Measurements from ENCODE around the gene CRYGD. TPM values are rescaled to one million over a fixed set of nuclear protein-coding genes. Genes with fewer than 3 reads are reported as not detected.
"Not testable (repeated sequence)": the region's sequence is repeated elsewhere in the genome, so short reads cannot be mapped to it uniquely, and the experiment has no call there.

Gene CRYGD
- not detected for polyA plus RNA-seq

DNA sequence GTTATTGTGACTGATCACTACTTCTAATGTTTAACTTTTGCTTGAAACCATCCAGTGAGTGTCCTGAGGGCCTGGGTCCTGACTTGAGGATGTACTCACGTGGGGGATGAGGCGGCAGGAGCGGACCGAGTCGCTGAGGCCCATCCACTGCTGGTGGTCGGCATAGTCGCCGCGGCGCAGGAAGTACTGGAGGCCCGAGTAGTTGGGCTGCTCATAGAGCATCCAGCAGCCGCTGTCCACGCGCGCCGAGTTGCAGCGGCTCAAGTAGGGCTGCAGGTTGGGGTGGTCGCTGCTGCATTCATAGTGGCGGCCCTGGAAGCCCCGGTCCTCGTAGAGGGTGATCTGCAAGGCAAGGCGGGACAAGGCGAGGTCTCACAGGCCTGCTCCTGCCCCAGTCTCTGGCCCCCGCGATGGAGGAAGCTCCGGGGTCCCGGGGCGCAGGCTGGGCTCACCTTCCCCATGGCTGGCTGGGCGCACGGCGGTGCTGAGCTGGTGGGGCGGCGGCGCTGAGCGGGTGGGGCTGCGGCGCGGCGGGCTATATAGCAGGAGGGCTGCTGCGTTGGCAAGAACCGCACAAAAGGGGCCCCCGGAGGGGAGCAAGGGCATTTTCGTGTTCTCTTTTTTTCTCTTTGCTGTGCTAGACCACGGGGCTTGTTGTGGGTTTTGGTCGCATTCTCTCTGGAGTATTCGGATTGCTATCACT, at the start of gene CRYGD:
Gene CRYGD (minus strand): TSS at position 512 of the 703 bp plus-strand sequence. CDS start 51 bp downstream, at position 461.
- not testable (repeated sequence) for H3K27ac ChIP-seq (ENCODE audit: low read depth in 2 of 2, low read length in 1 of 2); H3K4me3 ChIP-seq (ENCODE audit: low read depth in 1 of 2, low read length in 2 of 2); H3K27me3 ChIP-seq (ENCODE audit: control insufficient read depth in 1 of 2, insufficient read depth in 2 of 2, low read length in 2 of 2); H3K4me1 ChIP-seq (ENCODE audit: control insufficient read depth in 2 of 2, insufficient read depth in 2 of 2, low read length in 1 of 2); H3K36me3 ChIP-seq (ENCODE audit: control insufficient read depth in 2 of 2, insufficient read depth in 2 of 2, low read length in 1 of 2); H3K9me3 ChIP-seq (ENCODE audit: control insufficient read depth in 2 of 2, insufficient read depth in 1 of 2, low read depth in 1 of 2, low read length in 1 of 2)
- 18 to 29% methylated on average over 43 to 46 of the region's 46 CpGs for WGBS, 2 donors

DNA sequence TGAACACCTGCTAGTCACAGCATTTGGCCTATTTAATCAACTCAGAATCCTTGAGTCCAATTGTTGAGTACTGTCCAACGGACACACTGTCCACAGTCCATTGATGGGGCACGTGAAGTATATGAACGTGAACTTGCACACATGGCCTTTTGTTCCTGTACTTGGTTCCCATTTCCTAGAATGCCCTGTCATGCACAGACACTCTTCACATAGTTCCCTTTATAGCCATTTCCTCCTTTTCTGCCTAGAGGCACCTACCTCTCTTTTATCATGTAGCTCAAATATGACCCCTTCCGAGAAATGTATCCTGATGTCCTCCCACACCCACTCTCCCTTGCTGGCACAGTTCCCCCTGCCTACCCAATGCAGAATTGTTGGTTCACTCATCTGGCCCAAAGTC, 47.8 kb upstream of the CRYGD start:
- no peaks in the 10 kb centered on the region for H3K4me1 ChIP-seq (ENCODE audit: control insufficient read depth in 2 of 2, insufficient read depth in 2 of 2, low read length in 1 of 2)
- no peaks in the 10 kb centered on the region for H3K27me3 ChIP-seq (ENCODE audit: control insufficient read depth in 1 of 2, insufficient read depth in 2 of 2, low read length in 2 of 2)
- H3K27ac ChIP-seq (ENCODE audit: low read depth in 2 of 2, low read length in 1 of 2): no peak overlapping the region
- no peaks in the 10 kb centered on the region for H3K9me3 ChIP-seq (ENCODE audit: control insufficient read depth in 2 of 2, insufficient read depth in 1 of 2, low read depth in 1 of 2, low read length in 1 of 2)
- 70% methylated on average over 4 of the region's 4 CpGs for WGBS, 2 donors
- no peaks in the 10 kb centered on the region for H3K36me3 ChIP-seq (ENCODE audit: control insufficient read depth in 2 of 2, insufficient read depth in 2 of 2, low read length in 1 of 2)
- H3K4me3 ChIP-seq (ENCODE audit: low read depth in 1 of 2, low read length in 2 of 2): no peak overlapping the region

DNA sequence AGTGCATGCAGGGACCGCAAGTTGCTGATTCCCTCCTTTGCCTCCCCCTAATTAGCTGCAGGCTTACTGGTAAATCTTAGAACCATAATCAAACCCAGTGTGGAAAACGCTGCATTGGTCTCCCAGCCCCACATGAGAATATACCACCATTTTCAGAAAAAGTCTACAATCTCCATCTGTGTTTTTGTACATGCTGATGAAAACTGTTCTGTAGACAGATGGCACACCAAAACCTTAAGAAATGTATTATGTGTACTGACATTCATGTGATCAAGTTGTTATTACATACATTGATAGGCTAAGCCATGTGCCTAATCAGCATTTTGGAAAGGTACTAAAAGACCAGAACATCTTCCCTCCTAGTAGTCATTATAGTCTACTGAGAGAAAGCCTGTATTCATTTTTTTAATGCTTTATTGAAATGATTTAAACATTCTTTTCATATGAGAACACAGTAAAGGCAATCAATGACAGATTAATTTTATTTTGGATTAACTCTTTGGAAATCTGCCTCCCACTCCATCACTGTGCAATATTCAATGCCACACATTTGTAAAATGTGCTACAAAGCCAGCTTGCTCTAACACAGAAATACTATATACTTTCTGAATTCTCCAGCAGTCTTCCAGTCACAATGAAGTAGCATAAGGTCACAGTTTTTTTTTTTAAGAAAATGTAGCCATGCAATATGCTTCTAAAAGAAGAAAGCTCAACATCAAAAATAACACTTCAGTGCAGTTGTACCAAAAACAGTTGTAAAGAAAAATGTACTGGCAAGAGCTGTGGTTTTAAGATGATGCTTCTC, 40.8 kb upstream of the CRYGD start:
- Histone ChIP-seq H3K4me3 (ENCODE audit: low read depth in 1 of 2, low read length in 2 of 2) (no peak overlapping the region), H3K36me3 (ENCODE audit: control insufficient read depth in 2 of 2, insufficient read depth in 2 of 2, low read length in 1 of 2) (no peaks in the 10 kb centered on the region), H3K4me1 (ENCODE audit: control insufficient read depth in 2 of 2, insufficient read depth in 2 of 2, low read length in 1 of 2) (no peaks in the 10 kb centered on the region), H3K9me3 (ENCODE audit: control insufficient read depth in 2 of 2, insufficient read depth in 1 of 2, low read depth in 1 of 2, low read length in 1 of 2) (no peaks in the 10 kb centered on the region), H3K27me3 (ENCODE audit: control insufficient read depth in 1 of 2, insufficient read depth in 2 of 2, low read length in 2 of 2) (peaks cover 0 to 5% of the 10 kb centered on the region in 2 donors), H3K27ac (ENCODE audit: low read depth in 2 of 2, low read length in 1 of 2) (no peak overlapping the region)
- 79 to 91% methylated on average over 2 of the region's 2 CpGs for WGBS, 2 donors

DNA sequence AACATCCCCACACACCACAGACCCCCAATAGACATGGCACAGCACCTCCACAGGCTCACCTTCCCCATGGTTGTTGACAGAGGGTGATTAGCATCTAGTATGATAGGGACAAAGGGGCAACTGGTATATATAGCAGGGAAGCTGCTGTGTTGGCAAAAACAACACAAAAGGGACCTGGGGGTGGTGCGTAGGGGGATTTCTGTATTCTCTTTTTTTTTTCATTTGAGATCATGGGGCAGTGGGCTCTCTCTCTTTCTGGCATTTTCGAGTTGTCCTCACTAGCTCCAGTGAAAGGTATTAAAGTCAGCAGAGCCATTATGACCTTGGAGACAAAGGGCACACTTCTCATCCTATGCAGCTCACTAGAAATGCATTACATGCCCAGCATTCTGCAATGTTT, 39.2 kb upstream of the CRYGD start, which contains the start of gene CRYGA:
Gene CRYGA (minus strand): TSS at position 101 of the 400 bp plus-strand sequence. CDS start 33 bp downstream, at position 68.
- peaks cover 0 to 5% of the 10 kb centered on the region in 2 donors for H3K27me3 ChIP-seq (ENCODE audit: control insufficient read depth in 1 of 2, insufficient read depth in 2 of 2, low read length in 2 of 2)
- no peak within 1 kb of the TSS for H3K4me3 ChIP-seq (ENCODE audit: low read depth in 1 of 2, low read length in 2 of 2)
- H3K27ac ChIP-seq (ENCODE audit: low read depth in 2 of 2, low read length in 1 of 2): no peak within 1 kb of the TSS
- WGBS, 2 donors: 77 to 81% methylated on average over 2 of the region's 2 CpGs
- H3K36me3 ChIP-seq (ENCODE audit: control insufficient read depth in 2 of 2, insufficient read depth in 2 of 2, low read length in 1 of 2): no peaks in the 10 kb centered on the region
- no peaks in the 10 kb centered on the region for H3K9me3 ChIP-seq (ENCODE audit: control insufficient read depth in 2 of 2, insufficient read depth in 1 of 2, low read depth in 1 of 2, low read length in 1 of 2)
- H3K4me1 ChIP-seq (ENCODE audit: control insufficient read depth in 2 of 2, insufficient read depth in 2 of 2, low read length in 1 of 2): no peaks in the 10 kb centered on the region

DNA sequence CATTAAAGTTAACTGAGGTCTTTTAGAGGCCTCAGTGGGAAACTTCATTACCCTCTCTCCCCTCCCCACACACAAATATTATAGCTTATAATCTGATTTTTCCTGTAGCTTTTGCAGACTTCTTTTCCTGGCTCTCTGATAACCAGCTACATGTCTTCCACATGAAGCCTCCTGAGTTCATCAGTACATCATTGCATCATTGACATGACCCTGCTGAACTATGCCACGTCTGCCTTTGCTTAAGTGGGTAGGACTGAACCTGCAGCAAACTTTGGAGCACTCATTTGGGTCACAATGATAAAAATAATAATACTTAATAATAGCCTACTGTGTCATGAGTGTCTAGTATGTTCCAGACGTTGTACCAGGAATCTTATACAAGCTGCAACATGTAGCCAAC, 32.1 kb upstream of the CRYGD start:
- no peaks in the 10 kb centered on the region for H3K4me1 ChIP-seq (ENCODE audit: control insufficient read depth in 2 of 2, insufficient read depth in 2 of 2, low read length in 1 of 2)
- 54 to 70% methylated on average over 2 of the region's 2 CpGs for WGBS, 2 donors
- H3K9me3 ChIP-seq (ENCODE audit: control insufficient read depth in 2 of 2, insufficient read depth in 1 of 2, low read depth in 1 of 2, low read length in 1 of 2): no peaks in the 10 kb centered on the region
- no peak overlapping the region for H3K27ac ChIP-seq (ENCODE audit: low read depth in 2 of 2, low read length in 1 of 2)
- no peaks in the 10 kb centered on the region for H3K36me3 ChIP-seq (ENCODE audit: control insufficient read depth in 2 of 2, insufficient read depth in 2 of 2, low read length in 1 of 2)
- no peak overlapping the region for H3K4me3 ChIP-seq (ENCODE audit: low read depth in 1 of 2, low read length in 2 of 2)
- no peaks in the 10 kb centered on the region for H3K27me3 ChIP-seq (ENCODE audit: control insufficient read depth in 1 of 2, insufficient read depth in 2 of 2, low read length in 2 of 2)

DNA sequence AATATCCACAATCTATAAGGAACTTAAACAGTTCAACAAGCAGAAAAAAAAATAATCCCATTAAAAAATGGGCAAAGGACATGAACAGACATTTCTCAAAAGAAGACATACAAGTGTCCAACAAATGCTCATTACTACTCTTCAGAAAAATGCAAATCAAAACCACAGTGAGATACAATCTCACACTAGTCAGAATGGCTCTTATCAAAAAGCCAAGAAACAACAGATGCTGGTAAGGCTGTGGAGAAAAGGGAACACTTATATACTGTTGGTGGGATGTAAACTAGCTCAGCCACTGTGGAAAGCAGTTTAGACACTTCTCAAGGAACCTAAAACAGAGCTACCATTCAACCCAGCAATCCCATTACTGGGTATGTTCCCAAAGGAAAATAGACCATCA, 28.8 kb upstream of the CRYGD start:
- Histone ChIP-seq H3K4me1 (ENCODE audit: control insufficient read depth in 2 of 2, insufficient read depth in 2 of 2, low read length in 1 of 2) (no peaks in the 10 kb centered on the region), H3K36me3 (ENCODE audit: control insufficient read depth in 2 of 2, insufficient read depth in 2 of 2, low read length in 1 of 2) (no peaks in the 10 kb centered on the region), H3K4me3 (ENCODE audit: low read depth in 1 of 2, low read length in 2 of 2) (no peak overlapping the region), H3K27me3 (ENCODE audit: control insufficient read depth in 1 of 2, insufficient read depth in 2 of 2, low read length in 2 of 2) (no peaks in the 10 kb centered on the region), H3K9me3 (ENCODE audit: control insufficient read depth in 2 of 2, insufficient read depth in 1 of 2, low read depth in 1 of 2, low read length in 1 of 2) (no peaks in the 10 kb centered on the region), H3K27ac (ENCODE audit: low read depth in 2 of 2, low read length in 1 of 2) (no peak overlapping the region)

DNA sequence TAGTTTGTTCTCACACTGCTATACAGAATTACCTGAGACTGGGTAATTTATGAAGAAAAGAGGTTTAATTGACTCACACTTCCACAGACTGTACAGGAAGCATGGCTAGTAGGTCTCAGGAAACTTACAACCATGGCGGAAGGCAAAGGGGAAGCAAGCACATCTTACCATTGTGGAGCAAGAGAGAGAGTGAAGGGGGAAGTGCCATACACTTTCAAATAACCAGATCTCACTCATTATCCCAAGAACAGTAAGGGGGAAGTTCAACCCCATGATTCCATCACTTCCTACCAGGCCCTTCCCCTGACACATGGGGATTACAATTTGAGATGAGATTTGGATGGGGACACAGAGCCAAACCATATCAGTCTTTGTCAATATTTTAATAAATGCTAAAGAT, 26.6 kb upstream of the CRYGD start:
- 81 to 85% methylated on average over 1 of the region's 1 CpG for WGBS, 2 donors
- Histone ChIP-seq H3K27ac (ENCODE audit: low read depth in 2 of 2, low read length in 1 of 2) (no peak overlapping the region), H3K36me3 (ENCODE audit: control insufficient read depth in 2 of 2, insufficient read depth in 2 of 2, low read length in 1 of 2) (no peaks in the 10 kb centered on the region), H3K4me1 (ENCODE audit: control insufficient read depth in 2 of 2, insufficient read depth in 2 of 2, low read length in 1 of 2) (no peaks in the 10 kb centered on the region), H3K9me3 (ENCODE audit: control insufficient read depth in 2 of 2, insufficient read depth in 1 of 2, low read depth in 1 of 2, low read length in 1 of 2) (no peaks in the 10 kb centered on the region), H3K4me3 (ENCODE audit: low read depth in 1 of 2, low read length in 2 of 2) (no peak overlapping the region), H3K27me3 (ENCODE audit: control insufficient read depth in 1 of 2, insufficient read depth in 2 of 2, low read length in 2 of 2) (no peaks in the 10 kb centered on the region)

DNA sequence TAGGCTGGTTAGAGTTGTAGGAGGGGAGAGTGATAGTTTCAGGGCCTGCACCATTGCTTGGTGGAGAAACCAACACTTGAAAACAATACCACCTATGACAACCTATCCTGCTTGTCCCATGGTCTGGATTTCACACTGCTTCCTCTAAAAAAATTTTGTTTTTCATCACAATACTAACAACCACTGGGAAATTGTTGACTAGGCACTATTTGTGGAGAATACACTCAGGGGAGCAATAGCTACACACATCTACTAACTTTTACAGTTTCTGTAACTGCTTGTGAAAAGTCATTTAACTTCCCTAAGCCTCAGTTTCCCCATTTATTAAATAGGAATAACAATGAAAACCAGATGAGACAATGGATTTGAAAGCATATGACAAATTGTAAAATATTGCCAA, 25.8 kb upstream of the CRYGD start:
- Histone ChIP-seq H3K4me3 (ENCODE audit: low read depth in 1 of 2, low read length in 2 of 2) (no peak overlapping the region), H3K36me3 (ENCODE audit: control insufficient read depth in 2 of 2, insufficient read depth in 2 of 2, low read length in 1 of 2) (no peaks in the 10 kb centered on the region), H3K27ac (ENCODE audit: low read depth in 2 of 2, low read length in 1 of 2) (no peak overlapping the region), H3K4me1 (ENCODE audit: control insufficient read depth in 2 of 2, insufficient read depth in 2 of 2, low read length in 1 of 2) (no peaks in the 10 kb centered on the region), H3K27me3 (ENCODE audit: control insufficient read depth in 1 of 2, insufficient read depth in 2 of 2, low read length in 2 of 2) (no peaks in the 10 kb centered on the region), H3K9me3 (ENCODE audit: control insufficient read depth in 2 of 2, insufficient read depth in 1 of 2, low read depth in 1 of 2, low read length in 1 of 2) (no peaks in the 10 kb centered on the region)

DNA sequence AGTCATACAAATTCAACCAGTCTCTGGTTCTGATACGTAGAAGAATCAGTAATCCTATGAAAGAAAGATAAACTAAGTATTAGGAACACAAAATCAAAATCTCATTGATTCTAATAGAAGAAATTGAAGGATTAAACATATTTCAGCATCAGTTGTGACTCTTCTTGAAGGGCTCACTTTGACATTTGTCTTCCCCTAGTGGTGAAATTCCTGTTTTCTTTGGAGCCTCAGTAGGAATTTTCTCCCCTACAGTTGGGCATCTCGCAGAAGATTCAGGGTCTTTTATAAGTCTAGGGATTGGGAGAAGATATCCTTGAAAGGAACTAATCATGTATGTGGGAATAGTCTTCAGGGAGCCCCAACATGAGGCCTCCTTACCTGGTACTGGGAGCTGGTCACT, 24.5 kb upstream of the CRYGD start:
- no peak overlapping the region for H3K27ac ChIP-seq (ENCODE audit: low read depth in 2 of 2, low read length in 1 of 2)
- H3K9me3 ChIP-seq (ENCODE audit: control insufficient read depth in 2 of 2, insufficient read depth in 1 of 2, low read depth in 1 of 2, low read length in 1 of 2): no peaks in the 10 kb centered on the region
- H3K4me1 ChIP-seq (ENCODE audit: control insufficient read depth in 2 of 2, insufficient read depth in 2 of 2, low read length in 1 of 2): no peaks in the 10 kb centered on the region
- H3K36me3 ChIP-seq (ENCODE audit: control insufficient read depth in 2 of 2, insufficient read depth in 2 of 2, low read length in 1 of 2): no peaks in the 10 kb centered on the region
- no peak overlapping the region for H3K4me3 ChIP-seq (ENCODE audit: low read depth in 1 of 2, low read length in 2 of 2)
- no peaks in the 10 kb centered on the region for H3K27me3 ChIP-seq (ENCODE audit: control insufficient read depth in 1 of 2, insufficient read depth in 2 of 2, low read length in 2 of 2)
- WGBS, 2 donors: 74 to 75% methylated on average over 2 of the region's 2 CpGs

DNA sequence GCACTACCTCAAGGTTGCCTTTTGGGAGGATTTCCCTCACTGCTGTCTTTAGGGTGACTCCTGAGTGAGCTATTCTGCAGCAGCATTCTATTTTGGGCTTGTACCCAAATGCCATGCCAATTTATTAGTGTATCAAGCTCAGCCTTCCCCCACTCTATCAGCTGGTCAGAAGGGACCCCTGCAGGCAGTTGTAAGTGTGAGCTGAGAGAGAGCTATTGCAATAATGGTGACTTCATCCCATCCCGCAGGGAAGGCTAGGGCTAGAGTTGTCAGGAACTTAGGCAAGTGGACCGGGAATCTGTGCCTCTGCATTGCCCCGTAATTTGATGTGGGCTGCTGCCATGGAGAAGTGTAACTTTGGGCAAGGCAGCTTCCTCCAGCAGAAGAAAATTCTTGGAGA, 23.4 kb upstream of the CRYGD start:
- no peak overlapping the region for H3K27ac ChIP-seq (ENCODE audit: low read depth in 2 of 2, low read length in 1 of 2)
- H3K27me3 ChIP-seq (ENCODE audit: control insufficient read depth in 1 of 2, insufficient read depth in 2 of 2, low read length in 2 of 2): no peaks in the 10 kb centered on the region
- H3K4me1 ChIP-seq (ENCODE audit: control insufficient read depth in 2 of 2, insufficient read depth in 2 of 2, low read length in 1 of 2): no peaks in the 10 kb centered on the region
- no peaks in the 10 kb centered on the region for H3K9me3 ChIP-seq (ENCODE audit: control insufficient read depth in 2 of 2, insufficient read depth in 1 of 2, low read depth in 1 of 2, low read length in 1 of 2)
- 83 to 86% methylated on average over 3 of the region's 3 CpGs for WGBS, 2 donors
- no peak overlapping the region for H3K4me3 ChIP-seq (ENCODE audit: low read depth in 1 of 2, low read length in 2 of 2)
- H3K36me3 ChIP-seq (ENCODE audit: control insufficient read depth in 2 of 2, insufficient read depth in 2 of 2, low read length in 1 of 2): no peaks in the 10 kb centered on the region

Data from esophagus (tissue), 2 donors.